SU-DHL-6 (cell line): ENCODE measurements around the gene PLXDC2.

Experiments
- EZH2phosphoT487 ChIP-seq: fragments of 200-600 bp; sonication (generic), shearing (Covaris generic); conservative IDR thresholded peaks from 2 replicates; pipeline ENCODE4 v1.6.1; 2018; ENCODE audit warnings: mild to moderate bottlenecking, antibody characterized with exemption, low read length, moderate library complexity, mixed read lengths
- TF ChIP-seq, protein P1 (sequence below): fragments of 200-600 bp; sonication (generic); IDR thresholded peaks from one replicate; pipeline ENCODE4 v1.5.1; 2017; ENCODE audit warnings: antibody characterized with exemption, mild to moderate bottlenecking, low read length, moderate library complexity; ENCODE audit not compliant: insufficient read depth, poor library complexity, severe bottlenecking

GRCh38 chr10:19891429-19891828, 75.2 kb downstream of the PLXDC2 start:
- TF ChIP-seq, protein P1, sequence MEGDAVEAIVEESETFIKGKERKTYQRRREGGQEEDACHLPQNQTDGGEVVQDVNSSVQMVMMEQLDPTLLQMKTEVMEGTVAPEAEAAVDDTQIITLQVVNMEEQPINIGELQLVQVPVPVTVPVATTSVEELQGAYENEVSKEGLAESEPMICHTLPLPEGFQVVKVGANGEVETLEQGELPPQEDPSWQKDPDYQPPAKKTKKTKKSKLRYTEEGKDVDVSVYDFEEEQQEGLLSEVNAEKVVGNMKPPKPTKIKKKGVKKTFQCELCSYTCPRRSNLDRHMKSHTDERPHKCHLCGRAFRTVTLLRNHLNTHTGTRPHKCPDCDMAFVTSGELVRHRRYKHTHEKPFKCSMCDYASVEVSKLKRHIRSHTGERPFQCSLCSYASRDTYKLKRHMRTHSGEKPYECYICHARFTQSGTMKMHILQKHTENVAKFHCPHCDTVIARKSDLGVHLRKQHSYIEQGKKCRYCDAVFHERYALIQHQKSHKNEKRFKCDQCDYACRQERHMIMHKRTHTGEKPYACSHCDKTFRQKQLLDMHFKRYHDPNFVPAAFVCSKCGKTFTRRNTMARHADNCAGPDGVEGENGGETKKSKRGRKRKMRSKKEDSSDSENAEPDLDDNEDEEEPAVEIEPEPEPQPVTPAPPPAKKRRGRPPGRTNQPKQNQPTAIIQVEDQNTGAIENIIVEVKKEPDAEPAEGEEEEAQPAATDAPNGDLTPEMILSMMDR: no peak
- no peak for TF ChIP-seq EZH2phosphoT487
